GM12891 (cell line): Measurements from ENCODE around the gene PRCP.

ENCODE experiments used
- DNase-seq: peaks from one replicate; pipeline ENCODE4 v3.0.0; 2011; ENCODE audit warnings: low spot score; ENCODE audit not compliant: insufficient read length
- FAIRE-seq: peaks from 2 replicates; lab custom pipeline; 2011; peaks lifted over from hg19 to GRCh38; lab: Jason Lieb, UNC
- PAX5 ChIP-seq: IDR thresholded peaks from 2 replicates; pipeline ENCODE4 v1.6.1; 2011; ENCODE audit warnings: low read length, moderate library complexity, mild to moderate bottlenecking; ENCODE audit not compliant: insufficient read depth, severe bottlenecking
- POLR2A ChIP-seq: IDR thresholded peaks from 2 replicates; pipeline ENCODE4 v1.6.1; 2011; ENCODE audit warnings: low read depth, low read length, control low read depth
- POLR2AphosphoS5 ChIP-seq: IDR thresholded peaks from 2 replicates; pipeline ENCODE4 v1.6.1; 2011; ENCODE audit warnings: low read depth, low read length, control low read depth
- POU2F2 ChIP-seq: IDR thresholded peaks from 2 replicates; pipeline ENCODE4 v1.6.1; 2011; ENCODE audit warnings: low read depth, mild to moderate bottlenecking, control low read depth, low read length, moderate library complexity
- SPI1 ChIP-seq: IDR thresholded peaks from 2 replicates; pipeline ENCODE4 v1.6.1; 2011; ENCODE audit warnings: low read depth, low read length, control low read depth
- TAF1 ChIP-seq: IDR thresholded peaks from 2 replicates; pipeline ENCODE4 v1.6.1; 2011; ENCODE audit warnings: low read depth, low read length, control low read depth

PRCP gene

DNA sequence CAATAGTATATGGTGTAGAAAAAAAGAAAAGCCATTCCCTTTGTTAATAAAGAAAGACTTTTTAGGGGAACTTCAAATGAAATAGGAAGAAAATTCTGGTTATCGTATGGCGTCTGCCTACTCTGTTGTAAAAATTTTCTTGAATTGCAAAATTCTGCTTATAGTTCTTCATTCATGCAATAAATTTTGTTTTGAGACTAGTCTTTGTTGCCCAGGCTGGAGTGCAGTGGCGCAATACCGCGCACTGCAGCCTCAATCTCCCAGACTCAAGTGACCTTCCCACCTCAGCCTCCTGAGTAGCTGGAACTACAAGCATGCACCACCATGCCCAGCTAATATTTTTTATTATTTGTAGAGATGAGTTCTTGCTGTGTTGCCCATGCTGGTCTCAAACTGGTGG is 7.1 kb upstream of the PRCP start:
- FAIRE-seq = no peak
- no peak for DNase-seq
- no peak for TF ChIP-seq SPI1
- TF ChIP-seq POU2F2 = no peak

DNA sequence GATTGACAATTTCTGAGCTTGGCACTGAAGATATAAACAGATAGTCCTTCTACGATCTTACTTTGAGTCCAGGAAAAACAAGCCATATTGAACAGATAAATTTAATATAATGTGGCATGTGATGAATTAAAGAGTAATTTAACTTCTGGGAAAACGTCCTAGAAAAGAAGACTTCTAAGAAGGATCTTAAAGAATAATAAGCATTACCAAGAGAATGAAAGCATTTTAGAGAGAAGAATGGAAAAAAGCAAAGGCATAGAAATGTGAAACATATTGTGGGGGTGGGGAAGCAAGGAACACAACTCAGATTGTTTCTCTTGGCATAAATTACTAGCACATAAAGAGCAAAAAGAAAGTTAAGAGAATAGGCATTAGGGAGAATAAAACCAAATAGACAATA is 6.7 kb upstream of the PRCP start:
- FAIRE-seq (peak; percentile 20), DNase-seq (no peak)
- TF ChIP-seq SPI1 (no peak), POLR2A (no peak), TAF1 (no peak), POLR2AphosphoS5 (no peak), PAX5 (no peak), POU2F2 (no peak)

DNA sequence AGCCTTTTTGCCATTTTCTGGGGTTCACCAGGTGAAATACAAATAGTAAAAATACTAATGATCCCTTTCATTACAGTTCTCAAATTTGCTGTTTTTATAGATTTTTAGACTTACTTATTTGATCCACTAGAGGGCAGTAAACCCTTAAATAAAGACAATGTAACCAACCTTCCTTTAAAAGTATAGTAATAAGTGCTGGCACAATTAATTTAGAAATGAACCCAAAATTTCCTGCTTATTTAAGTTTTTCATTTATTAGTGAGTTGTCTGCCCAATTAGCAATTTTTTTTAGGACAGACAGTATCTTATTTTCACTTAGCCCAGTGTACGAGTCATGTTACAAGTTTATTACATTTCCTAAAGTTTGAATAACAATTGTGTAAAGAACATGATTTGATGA is 6.0 kb upstream of the PRCP start:
- TF ChIP-seq POLR2AphosphoS5 = no peak
- no peak for TF ChIP-seq POU2F2
- TF ChIP-seq POLR2A = no peak
- no peak for TF ChIP-seq SPI1
- no peak for TF ChIP-seq PAX5
- no peak for TF ChIP-seq TAF1
- FAIRE-seq (no peak), DNase-seq (no peak)

DNA sequence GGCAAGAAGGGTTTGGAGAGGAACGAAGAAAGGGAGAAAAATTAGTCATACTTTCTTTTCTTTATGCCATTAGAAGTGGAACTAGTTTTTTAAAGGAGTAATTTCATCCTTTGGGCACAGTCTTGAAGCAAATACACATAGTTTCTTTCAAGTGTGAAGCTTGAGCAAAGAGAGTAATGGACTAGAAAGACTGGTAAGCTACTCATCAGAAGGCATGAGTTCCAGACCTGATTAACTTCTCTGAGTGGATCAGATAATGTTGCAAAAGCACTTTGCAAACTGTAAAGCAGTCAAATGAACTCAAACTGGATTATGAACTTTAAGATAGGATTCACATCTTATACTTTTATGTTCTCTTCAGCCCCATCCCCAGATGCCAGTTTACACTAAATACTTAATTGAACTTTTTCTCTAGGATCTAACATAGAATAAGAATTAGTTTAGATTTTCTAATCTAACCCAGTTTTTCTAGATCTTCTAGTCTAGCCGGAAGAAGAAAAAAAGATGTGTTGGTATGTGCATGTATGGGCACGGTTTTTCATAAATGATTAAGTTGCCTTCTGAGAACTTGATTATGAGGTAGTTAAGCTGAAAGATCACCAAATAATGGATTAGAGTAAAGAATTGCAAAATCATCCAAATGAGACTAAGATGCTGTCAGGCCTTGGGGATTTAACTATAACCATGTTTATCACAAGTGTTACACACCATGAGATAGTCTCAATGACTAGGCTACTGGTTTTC is 3.8 kb upstream of the PRCP start:
- TF ChIP-seq POU2F2 (no peak), TAF1 (no peak), POLR2AphosphoS5 (no peak)
- no peak for DNase-seq
- FAIRE-seq = no peak

DNA sequence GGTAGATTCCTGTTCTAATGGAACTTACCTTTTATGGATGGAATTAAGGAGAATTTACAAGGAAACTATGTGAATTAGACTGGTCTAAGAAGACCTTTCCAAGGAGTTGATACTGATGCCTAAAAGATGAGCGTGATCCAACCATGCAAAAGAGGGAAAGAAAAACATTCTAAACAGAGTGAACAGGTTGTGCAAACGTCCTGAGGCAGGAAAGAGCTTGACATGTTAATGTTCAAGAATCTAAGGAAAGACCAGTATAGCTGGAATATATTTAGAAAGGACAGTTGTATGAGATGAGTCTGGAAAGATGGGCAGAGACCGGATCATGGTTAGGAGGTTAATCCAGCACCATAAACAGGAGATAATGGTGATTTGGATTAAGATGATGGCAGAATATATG is 2.6 kb upstream of the PRCP start:
- no peak for DNase-seq
- TF ChIP-seq PAX5 (no peak), POU2F2 (no peak), TAF1 (no peak)
- FAIRE-seq = no peak

DNA sequence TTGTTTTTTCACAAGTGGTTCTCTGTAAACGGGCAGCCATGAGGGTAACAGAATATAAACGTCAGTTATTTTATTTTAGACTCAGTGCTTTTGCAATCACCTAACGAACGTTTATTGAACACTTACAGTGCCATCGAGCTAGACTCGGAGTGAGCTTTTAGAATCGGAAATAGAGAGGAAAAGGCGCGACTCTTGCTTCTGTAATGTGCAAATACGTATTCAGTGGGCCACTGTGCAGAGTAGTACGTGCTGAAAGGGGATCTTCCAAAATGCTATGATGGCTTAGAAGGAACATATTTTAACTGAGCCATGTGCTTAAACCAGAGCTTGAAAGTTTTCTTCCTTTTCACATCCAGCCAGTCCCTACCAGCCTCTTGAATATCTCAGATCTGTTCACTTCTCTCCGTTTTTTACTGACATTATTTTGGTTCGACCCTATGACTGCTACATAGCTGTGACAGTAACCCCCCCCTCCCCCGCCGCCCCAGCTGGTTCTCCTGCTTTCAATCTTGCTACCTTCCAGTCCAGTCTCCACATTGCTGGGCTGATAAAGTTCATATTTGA is 1.8 kb upstream of the PRCP start:
- no peak for FAIRE-seq

DNA sequence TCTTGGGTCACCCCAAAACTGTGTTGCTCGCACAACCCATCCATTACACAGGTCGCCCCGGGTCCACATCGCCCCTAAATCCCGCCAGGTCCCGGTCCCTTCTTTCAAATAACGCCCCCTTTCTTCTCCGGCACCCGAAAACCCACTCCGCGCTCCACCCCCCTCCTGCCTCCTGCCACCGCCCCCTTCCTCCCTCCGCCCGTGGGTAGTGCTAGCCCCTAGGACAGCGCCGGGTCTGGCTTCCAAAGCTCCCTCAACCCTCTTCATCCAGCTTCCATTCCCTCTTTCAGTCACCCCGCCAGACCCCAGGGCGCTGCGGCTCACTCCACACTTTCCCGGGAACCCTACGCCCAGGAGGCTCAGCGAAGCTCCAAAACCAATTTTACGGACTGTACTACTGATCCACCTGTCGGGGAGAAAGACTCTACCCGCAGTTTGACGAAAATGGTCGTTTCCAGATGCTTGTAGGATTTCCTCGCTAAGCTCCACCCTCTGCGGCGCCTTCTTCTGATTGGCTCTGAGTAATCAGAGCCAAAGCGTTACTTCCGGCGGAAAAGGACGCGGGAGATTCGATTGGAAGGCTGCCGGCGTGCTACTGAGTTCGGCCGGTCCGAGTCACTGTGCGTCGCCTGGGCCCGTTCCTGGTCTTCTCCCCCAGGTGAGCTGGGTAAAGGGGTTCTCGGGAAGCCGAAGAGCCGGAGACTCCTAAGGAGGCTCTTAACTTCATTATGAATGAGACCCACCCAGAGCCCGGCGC is 1.1 kb upstream of the PRCP start, which contains the start of gene DDIAS:
DDIAS (plus strand) TSS at position 572 of the 757 bp plus-strand sequence. CDS start 13,003 bp downstream, outside the sequence.
- peak; percentile 58 for DNase-seq
- TF ChIP-seq POLR2AphosphoS5 = peak; percentile 52; the same call in 1 of the 2 replicates
- TF ChIP-seq TAF1 = 0 out of 2 replicates have a peak, but pooled peaks have one; percentile 37
- TF ChIP-seq POLR2A = peak; percentile 58
- TF ChIP-seq POU2F2 = no peak
- TF ChIP-seq PAX5 = no peak
- TF ChIP-seq SPI1 = no peak
- FAIRE-seq = peak; percentile 93

More for the DNA sequence above, 1.8 kb upstream of the PRCP start:
- no peak for DNase-seq
- TF ChIP-seq SPI1 (no peak), PAX5 (no peak), POLR2AphosphoS5 (no peak), POLR2A (no peak), TAF1 (no peak), POU2F2 (no peak)

DNA sequence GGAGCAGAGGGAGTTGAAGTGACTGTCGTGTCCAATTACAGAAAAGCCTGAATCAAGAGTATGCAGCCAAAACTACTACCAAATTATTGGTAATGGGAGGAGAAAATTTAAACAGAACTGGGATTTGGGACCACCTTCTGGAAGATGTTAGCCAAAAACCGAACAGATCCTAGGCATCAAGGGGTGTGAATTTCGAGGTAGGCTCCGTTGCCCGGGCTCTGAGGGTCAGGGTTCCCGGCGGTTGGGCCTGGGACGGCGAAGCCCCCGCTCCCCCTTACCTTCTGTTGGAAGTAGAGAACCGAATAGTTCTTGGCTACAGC is 313 bp downstream of the PRCP start:
- no peak for TF ChIP-seq SPI1
- no peak for TF ChIP-seq POU2F2
- no peak for TF ChIP-seq POLR2AphosphoS5
- no peak for TF ChIP-seq POLR2A
- TF ChIP-seq PAX5 = no peak
- FAIRE-seq = no peak
- DNase-seq = no peak

DNA sequence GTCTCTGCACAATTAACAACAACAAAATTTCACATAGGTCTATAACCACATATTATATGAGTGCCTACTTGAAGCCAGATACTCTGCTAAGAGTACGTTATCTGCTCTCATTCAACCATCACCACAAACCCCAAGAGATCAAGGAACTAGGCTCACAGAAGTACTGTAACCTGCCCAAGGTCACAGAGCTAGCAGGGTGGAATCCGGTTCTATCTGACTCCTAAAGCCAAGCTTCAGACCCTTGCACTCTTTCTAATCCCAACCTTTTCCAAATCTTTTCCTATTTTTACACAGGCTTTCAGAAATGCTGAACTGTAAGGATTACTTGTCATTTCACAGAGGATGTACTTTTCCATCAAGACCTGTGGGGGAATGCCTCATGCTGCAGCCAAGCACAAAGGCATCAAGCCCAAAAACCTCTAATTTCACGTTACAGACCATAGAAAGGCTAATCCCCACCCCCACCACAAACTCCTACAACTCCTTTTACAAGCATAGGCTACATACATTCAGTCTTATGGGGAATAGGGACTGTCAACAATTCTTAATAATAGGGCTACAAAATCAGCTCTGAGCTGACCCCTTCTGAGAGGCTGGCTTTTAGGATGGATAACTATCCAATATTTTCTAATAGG is 927 bp downstream of the PRCP start:
- FAIRE-seq (peak; percentile 28), DNase-seq (no peak)
- no peak for TF ChIP-seq POLR2A
- TF ChIP-seq TAF1 = no peak
- TF ChIP-seq POU2F2 = no peak
- TF ChIP-seq SPI1 = no peak
- no peak for TF ChIP-seq PAX5
- no peak for TF ChIP-seq POLR2AphosphoS5
